UCSD-AML1 (cell line): ENCODE data around the gene B3GNT3.

Source experiments
- DNase-seq: peaks from one replicate; lab custom pipeline; 2025; ENCODE audit not compliant: unreplicated experiment; lab: John Stamatoyannopoulos, UW

The B3GNT3 gene

GRCh38 chr19:17859533-17860330 lies 64.8 kb downstream of the B3GNT3 start, which contains the start of gene RPL18A:
Gene RPL18A, plus strand, starts transcription at chr19:17859910. Its CDS starts 47 bp downstream, at chr19:17859957.
- DNase-seq = peak; percentile 99

DNA sequence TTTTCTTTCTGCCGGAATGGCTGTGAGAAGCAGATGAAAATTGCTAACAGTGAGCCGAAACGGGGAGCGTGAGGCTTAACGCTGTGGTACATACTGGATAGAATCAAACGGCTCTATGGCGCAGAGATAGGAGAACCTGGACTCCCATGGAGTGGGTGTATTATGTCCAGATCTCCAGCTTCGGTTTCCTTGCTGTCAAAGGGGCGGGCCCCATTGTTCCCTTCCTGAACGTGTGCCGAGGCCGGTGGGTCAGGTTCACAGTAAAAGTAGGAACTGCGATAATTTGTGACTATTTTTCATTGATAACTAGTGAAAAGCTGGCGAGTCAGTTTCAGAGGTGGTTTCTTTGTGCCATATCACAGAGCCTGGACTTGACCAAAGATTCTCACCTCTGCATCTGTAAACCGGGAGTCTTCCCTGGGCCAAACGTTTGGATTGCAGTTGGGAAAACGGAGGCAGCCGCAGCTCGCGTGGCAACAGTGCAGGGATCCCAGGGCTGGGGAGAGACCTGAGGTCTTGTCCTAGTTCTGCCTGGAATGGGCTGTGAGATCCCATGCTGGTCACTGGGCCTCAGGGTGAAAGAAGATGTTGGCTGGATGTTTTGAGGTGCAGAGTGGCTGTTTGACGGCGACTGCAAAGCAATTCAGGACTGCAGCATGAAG lies 65.5 kb downstream of the B3GNT3 start:
- DNase-seq = no peak

DNA sequence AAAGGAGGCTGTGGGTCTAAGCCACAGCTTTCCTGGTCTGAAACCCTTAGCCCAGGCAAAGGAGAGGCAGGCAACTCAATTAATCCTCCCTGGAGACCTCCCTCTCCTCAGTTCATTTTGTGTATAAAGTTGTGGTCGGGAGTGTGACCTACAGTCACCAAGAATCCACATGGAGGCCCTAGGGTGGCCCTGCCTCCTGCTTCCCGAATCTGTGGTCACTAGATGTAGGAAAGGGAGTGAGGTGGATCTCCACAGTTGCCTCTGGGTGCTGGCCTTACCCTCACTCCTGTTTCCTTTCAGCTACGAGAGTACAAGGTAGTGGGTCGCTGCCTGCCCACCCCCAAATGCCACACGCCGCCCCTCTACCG lies 66.0 kb downstream of the B3GNT3 start:
- no peak for DNase-seq

GRCh38 chr19:17861542-17862402 lies 66.8 kb downstream of the B3GNT3 start:
- DNase-seq = no peak

- DNase-seq = no peak
Observed at GRCh38 chr19:17862711-17863519, 68.0 kb downstream of the B3GNT3 start.
